Endothelial cell (in vitro differentiated cells): ENCODE measurements around the gene OXNAD1. TPM values are rescaled to one million over a fixed set of nuclear protein-coding genes. Genes with fewer than 3 reads are reported as not detected.
A peak's percentile ranks its signal among the peaks of the same experiment; 100 is the strongest.

Source experiments
- DNase-seq: peaks from one replicate; pipeline ENCODE4 v3.0.0; 2021; ENCODE audit warnings: low spot score
- H3K27ac Mint-ChIP-seq: one replicate; pipeline ENCODE4 v1.8.0; 2021; ENCODE audit warnings: mixed read lengths, inconsistent platforms; ENCODE audit not compliant: unreplicated experiment
- H3K27me3 Mint-ChIP-seq: one replicate; pipeline ENCODE4 v1.8.0; 2021; ENCODE audit warnings: mild to moderate bottlenecking, moderate library complexity, mixed read lengths, inconsistent platforms; ENCODE audit not compliant: unreplicated experiment
- H3K36me3 Mint-ChIP-seq: one replicate; pipeline ENCODE4 v1.8.0; 2021; ENCODE audit warnings: mild to moderate bottlenecking, low read depth, mixed read lengths, inconsistent platforms; ENCODE audit not compliant: unreplicated experiment
- H3K4me1 Mint-ChIP-seq: one replicate; pipeline ENCODE4 v1.8.0; 2021; ENCODE audit warnings: mild to moderate bottlenecking, mixed read lengths, inconsistent platforms; ENCODE audit not compliant: unreplicated experiment
- H3K4me3 Mint-ChIP-seq: one replicate; pipeline ENCODE4 v1.8.0; 2021; ENCODE audit warnings: mild to moderate bottlenecking, mixed read lengths, inconsistent platforms; ENCODE audit not compliant: unreplicated experiment
- H3K9me3 Mint-ChIP-seq: one replicate; pipeline ENCODE4 v1.8.0; 2021; ENCODE audit warnings: mixed read lengths, inconsistent platforms; ENCODE audit not compliant: unreplicated experiment
- CTCF ChIP-seq: fragments of 200-600 bp; sonication (generic); IDR thresholded peaks from one replicate; pipeline ENCODE4 v1.5.0; 2021; ENCODE audit warnings: antibody characterized with exemption; ENCODE audit not compliant: unreplicated experiment
- total RNA-seq: library from RNA; stranded (reverse); fragmentation: NEBNext Ultra II Directional; extraction: Animal tissue kit (Norgen Biotek cat#: 25700); gene quantifications from one replicate; pipeline ENCODE4 v1.2.1, GENCODE V29; 2021; ENCODE audit not compliant: unreplicated experiment

Gene OXNAD1
- total RNA-seq, 1 donor from 2014 or later: 10.9 TPM

- DNase-seq: no peak
- Mint-ChIP-seq H3K4me3 (peak overlapping the region; percentile 14), H3K36me3 (peaks cover 60% of the 10 kb centered on the region), H3K27ac (no peak overlapping the region), H3K27me3 (peaks cover 2% of the 10 kb centered on the region), H3K4me1 (peaks cover 6% of the 10 kb centered on the region), H3K9me3 (peaks cover 14% of the 10 kb centered on the region)
- no peak for TF ChIP-seq CTCF
Observed at GRCh38 chr3:16331319-16331883, 66.4 kb downstream of the OXNAD1 start.

- peaks cover 5% of the 10 kb centered on the region for H3K27me3 Mint-ChIP-seq
- no peak for DNase-seq
- peaks cover 62% of the 10 kb centered on the region for H3K36me3 Mint-ChIP-seq
- H3K27ac Mint-ChIP-seq: no peak overlapping the region
- peaks cover 14% of the 10 kb centered on the region for H3K9me3 Mint-ChIP-seq
- peaks cover 7% of the 10 kb centered on the region for H3K4me1 Mint-ChIP-seq
- TF ChIP-seq CTCF: no peak
- no peak overlapping the region for H3K4me3 Mint-ChIP-seq
Observed at GRCh38 chr3:16332904-16333426, 68.0 kb downstream of the OXNAD1 start.

GRCh38 chr3:16334909-16335308 lies 69.9 kb downstream of the OXNAD1 start:
- peaks cover 7% of the 10 kb centered on the region for H3K27me3 Mint-ChIP-seq
- DNase-seq: no peak
- H3K4me1 Mint-ChIP-seq: peaks cover 5% of the 10 kb centered on the region
- H3K27ac Mint-ChIP-seq: no peak overlapping the region
- H3K9me3 Mint-ChIP-seq: peaks cover 14% of the 10 kb centered on the region
- peak overlapping the region; percentile 14 for H3K4me3 Mint-ChIP-seq
- no peak for TF ChIP-seq CTCF
- H3K36me3 Mint-ChIP-seq: peaks cover 55% of the 10 kb centered on the region

GRCh38 chr3:16335333-16335732 lies 70.3 kb downstream of the OXNAD1 start:
- peak overlapping the region; percentile 66 for H3K4me3 Mint-ChIP-seq
- no peak overlapping the region for H3K27ac Mint-ChIP-seq
- peaks cover 7% of the 10 kb centered on the region for H3K27me3 Mint-ChIP-seq

More at GRCh38 chr3:16335333-16335732, 70.3 kb downstream of the OXNAD1 start:
- H3K9me3 Mint-ChIP-seq: peaks cover 14% of the 10 kb centered on the region
- no peak for TF ChIP-seq CTCF
- peaks cover 51% of the 10 kb centered on the region for H3K36me3 Mint-ChIP-seq
- peaks cover 5% of the 10 kb centered on the region for H3K4me1 Mint-ChIP-seq
- no peak for DNase-seq
